Smooth muscle cell (in vitro differentiated cells): ENCODE data around the gene RAP1GDS1. TPM values are rescaled to one million over a fixed set of nuclear protein-coding genes. Genes with fewer than 3 reads are reported as not detected.
"Not testable (repeated sequence)": the region's sequence is repeated elsewhere in the genome, so short reads cannot be mapped to it uniquely, and the experiment has no call there.

Experiments
- DNase-seq: peaks from one replicate; lab custom pipeline; 2025; ENCODE audit not compliant: unreplicated experiment; lab: John Stamatoyannopoulos, UW
- H2AFZ ChIP-seq: fragments of 200-600 bp; sonication (generic); 2 replicates; pipeline ENCODE4 v1.6.0; 2016; ENCODE audit warnings: antibody characterized with exemption, low read depth, mild to moderate bottlenecking
- H3F3A ChIP-seq: fragments of 200-600 bp; sonication (generic); 2 replicates; pipeline ENCODE4 v1.6.0; 2017; ENCODE audit warnings: antibody characterized with exemption, low read depth
- H3K27ac ChIP-seq: fragments of 200-600 bp; sonication (generic); 2 replicates; pipeline ENCODE4 v1.5.1; 2016; ENCODE audit warnings: low read depth, mild to moderate bottlenecking
- H3K27me3 ChIP-seq: fragments of 200-600 bp; sonication (generic); 2 replicates; pipeline ENCODE4 v1.6.1; 2016; ENCODE audit warnings: low read depth, mild to moderate bottlenecking
- H3K36me3 ChIP-seq: fragments of 200-600 bp; sonication (generic); 2 replicates; pipeline ENCODE4 v1.5.1; 2016; ENCODE audit warnings: low read depth
- H3K4me1 ChIP-seq: fragments of 200-600 bp; sonication (generic); 2 replicates; pipeline ENCODE4 v1.5.1; 2016; ENCODE audit warnings: low read depth
- H3K4me2 ChIP-seq: fragments of 200-600 bp; sonication (generic); 2 replicates; pipeline ENCODE4 v1.6.0; 2016; ENCODE audit warnings: mild to moderate bottlenecking
- H3K4me3 ChIP-seq: fragments of 200-600 bp; sonication (generic); 2 replicates; pipeline ENCODE4 v1.5.1; 2016; ENCODE audit warnings: mild to moderate bottlenecking
- H3K79me2 ChIP-seq: fragments of 200-600 bp; sonication (generic); 2 replicates; pipeline ENCODE4 v1.6.0; 2016; ENCODE audit warnings: low read depth, mild to moderate bottlenecking
- H3K9ac ChIP-seq: fragments of 200-600 bp; sonication (generic); 2 replicates; pipeline ENCODE4 v1.6.0; 2016; ENCODE audit warnings: low read depth
- H3K9me3 ChIP-seq: fragments of 200-600 bp; sonication (generic); replicated peaks from 2 replicates; pipeline ENCODE4 v1.5.1; 2016; ENCODE audit warnings: low read depth
- H4K20me1 ChIP-seq: fragments of 200-600 bp; sonication (generic); 2 replicates; pipeline ENCODE4 v1.6.0; 2016; ENCODE audit warnings: low read depth
- WGBS: methylation state at CpG from one replicate; pipeline ENCODE4 v1.1.7; 2016; ENCODE audit warnings: low lambda C conversion rate; 5-methylcytosine and 5-hydroxymethylcytosine counted together
- polyA plus RNA-seq: library from polyadenylated mRNA; unstranded; fragments of >200 nt; fragmentation: Nextera tagmentation; extraction: Ambion mirVana; gene quantifications from 2 replicates; pipeline ENCODE4 v1.2.1, GENCODE V29; 2016
- total RNA-seq: library from RNA; depleted of rRNA; stranded (reverse); fragments of >200 nt; gene quantifications from 2 replicates; pipeline ENCODE4 v1.2.3, GENCODE V29; 2014
- TF ChIP-seq, protein P1 (sequence below): fragments of 200-600 bp; sonication (generic); IDR thresholded peaks from 2 replicates; pipeline ENCODE4 v1.5.1; 2017; ENCODE audit warnings: borderline replicate concordance, mild to moderate bottlenecking, antibody characterized with exemption; ENCODE audit not compliant: insufficient read depth, poor library complexity, severe bottlenecking

RAP1GDS1 gene
- total and polyA plus RNA-seq, 2 experiments from 2014 or later, result 28.4 to 67.9 TPM

DNA sequence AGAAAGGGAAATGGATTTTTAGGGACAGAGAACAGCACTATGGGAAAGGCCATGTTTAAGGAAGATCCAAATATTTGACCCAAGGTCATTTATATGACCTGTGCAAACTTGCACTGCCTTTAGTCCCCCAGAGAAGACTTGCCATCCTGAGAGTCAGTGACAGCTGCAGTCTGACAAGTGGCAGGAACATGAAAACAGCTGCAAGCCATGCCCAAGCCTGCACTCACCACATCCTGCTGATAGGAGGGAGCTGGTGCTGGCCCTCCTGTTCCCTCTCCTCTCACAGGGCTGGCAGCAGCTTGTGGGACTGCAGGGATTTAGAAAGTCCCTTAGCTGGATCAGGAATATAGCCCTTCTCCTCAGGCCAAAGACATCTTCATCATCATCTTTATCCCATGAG, 187.7 kb downstream of the RAP1GDS1 start:
- peak overlapping the region; percentile 32 for H3K4me2 ChIP-seq

DNA sequence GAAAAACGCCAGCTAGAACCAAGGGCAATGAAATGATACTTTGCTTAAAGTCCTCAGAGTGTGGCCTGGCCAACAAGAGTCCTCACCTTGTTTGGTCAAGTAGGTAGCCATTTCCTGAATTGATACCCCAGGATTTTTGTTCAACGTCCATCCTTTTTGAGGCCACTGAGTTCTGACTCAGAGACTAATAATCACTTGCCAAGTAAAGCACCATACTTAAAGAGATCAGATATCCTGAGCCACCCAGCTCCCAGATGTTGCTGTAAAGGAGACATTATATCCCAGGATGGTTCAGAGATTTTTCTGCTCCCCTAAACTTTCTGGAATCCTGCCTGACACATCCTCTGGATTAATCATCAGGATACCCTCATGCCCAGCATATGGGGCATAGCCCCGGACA, 190.9 kb downstream of the RAP1GDS1 start:
- TF ChIP-seq, protein P1, sequence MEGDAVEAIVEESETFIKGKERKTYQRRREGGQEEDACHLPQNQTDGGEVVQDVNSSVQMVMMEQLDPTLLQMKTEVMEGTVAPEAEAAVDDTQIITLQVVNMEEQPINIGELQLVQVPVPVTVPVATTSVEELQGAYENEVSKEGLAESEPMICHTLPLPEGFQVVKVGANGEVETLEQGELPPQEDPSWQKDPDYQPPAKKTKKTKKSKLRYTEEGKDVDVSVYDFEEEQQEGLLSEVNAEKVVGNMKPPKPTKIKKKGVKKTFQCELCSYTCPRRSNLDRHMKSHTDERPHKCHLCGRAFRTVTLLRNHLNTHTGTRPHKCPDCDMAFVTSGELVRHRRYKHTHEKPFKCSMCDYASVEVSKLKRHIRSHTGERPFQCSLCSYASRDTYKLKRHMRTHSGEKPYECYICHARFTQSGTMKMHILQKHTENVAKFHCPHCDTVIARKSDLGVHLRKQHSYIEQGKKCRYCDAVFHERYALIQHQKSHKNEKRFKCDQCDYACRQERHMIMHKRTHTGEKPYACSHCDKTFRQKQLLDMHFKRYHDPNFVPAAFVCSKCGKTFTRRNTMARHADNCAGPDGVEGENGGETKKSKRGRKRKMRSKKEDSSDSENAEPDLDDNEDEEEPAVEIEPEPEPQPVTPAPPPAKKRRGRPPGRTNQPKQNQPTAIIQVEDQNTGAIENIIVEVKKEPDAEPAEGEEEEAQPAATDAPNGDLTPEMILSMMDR, result no peak
- DNase-seq, result no peak
- H3K79me2 ChIP-seq, result no peaks in the 10 kb centered on the region
- no peak overlapping the region for H3K9ac ChIP-seq
- H3K27me3 ChIP-seq, result no peaks in the 10 kb centered on the region
- no peaks in the 10 kb centered on the region for H3K9me3 ChIP-seq
- no peak overlapping the region for H3K4me2 ChIP-seq
- H2AFZ ChIP-seq, result no peak overlapping the region
- H3K36me3 ChIP-seq, result no peaks in the 10 kb centered on the region
- H3K27ac ChIP-seq, result no peak overlapping the region
- no peak overlapping the region for H3K4me3 ChIP-seq
- no peaks in the 10 kb centered on the region for H4K20me1 ChIP-seq
- no peaks in the 10 kb centered on the region for H3K4me1 ChIP-seq
- H3F3A ChIP-seq, result peaks cover 5% of the 10 kb centered on the region
- WGBS, result 81% methylated on average over 3 of the region's 3 CpGs

More for the DNA sequence above, 187.7 kb downstream of the RAP1GDS1 start:
- Histone ChIP-seq H2AFZ (no peak overlapping the region), H3K27me3 (no peaks in the 10 kb centered on the region), H4K20me1 (no peaks in the 10 kb centered on the region), H3K4me3 (no peak overlapping the region), H3K36me3 (no peaks in the 10 kb centered on the region), H3K4me1 (no peaks in the 10 kb centered on the region), H3F3A (peaks cover 5% of the 10 kb centered on the region), H3K27ac (no peak overlapping the region), H3K9me3 (no peaks in the 10 kb centered on the region), H3K79me2 (no peaks in the 10 kb centered on the region), H3K9ac (no peak overlapping the region)
- no peak for DNase-seq
- TF ChIP-seq, protein P1, result no peak

DNA sequence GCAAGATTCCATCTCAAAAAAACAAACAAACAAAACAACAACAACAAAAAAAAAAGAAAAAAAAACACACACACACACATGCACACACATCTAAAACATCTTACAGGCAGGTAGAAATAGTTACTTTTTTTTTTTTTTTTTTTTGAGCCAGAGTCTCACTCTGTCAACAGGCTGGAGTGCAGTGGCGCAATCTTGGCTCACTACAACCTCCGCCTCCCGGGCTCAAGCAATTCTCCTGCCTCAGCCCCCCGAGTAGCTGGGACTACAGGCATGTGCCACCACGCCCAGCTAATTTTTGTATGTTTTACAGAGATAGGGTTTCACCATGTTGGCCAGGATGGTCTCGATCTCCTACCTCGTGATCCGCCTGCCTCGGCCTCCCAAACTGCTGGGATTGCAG, 196.2 kb downstream of the RAP1GDS1 start:
- not testable (repeated sequence) for H3K9ac ChIP-seq, DNase-seq, H3K27ac ChIP-seq, H3K27me3 ChIP-seq, H3K79me2 ChIP-seq, H3F3A ChIP-seq, H3K36me3 ChIP-seq, H3K9me3 ChIP-seq, H3K4me2 ChIP-seq, H3K4me1 ChIP-seq, H3K4me3 ChIP-seq, H4K20me1 ChIP-seq, H2AFZ ChIP-seq
- 97% methylated on average over 9 of the region's 9 CpGs for WGBS

DNA sequence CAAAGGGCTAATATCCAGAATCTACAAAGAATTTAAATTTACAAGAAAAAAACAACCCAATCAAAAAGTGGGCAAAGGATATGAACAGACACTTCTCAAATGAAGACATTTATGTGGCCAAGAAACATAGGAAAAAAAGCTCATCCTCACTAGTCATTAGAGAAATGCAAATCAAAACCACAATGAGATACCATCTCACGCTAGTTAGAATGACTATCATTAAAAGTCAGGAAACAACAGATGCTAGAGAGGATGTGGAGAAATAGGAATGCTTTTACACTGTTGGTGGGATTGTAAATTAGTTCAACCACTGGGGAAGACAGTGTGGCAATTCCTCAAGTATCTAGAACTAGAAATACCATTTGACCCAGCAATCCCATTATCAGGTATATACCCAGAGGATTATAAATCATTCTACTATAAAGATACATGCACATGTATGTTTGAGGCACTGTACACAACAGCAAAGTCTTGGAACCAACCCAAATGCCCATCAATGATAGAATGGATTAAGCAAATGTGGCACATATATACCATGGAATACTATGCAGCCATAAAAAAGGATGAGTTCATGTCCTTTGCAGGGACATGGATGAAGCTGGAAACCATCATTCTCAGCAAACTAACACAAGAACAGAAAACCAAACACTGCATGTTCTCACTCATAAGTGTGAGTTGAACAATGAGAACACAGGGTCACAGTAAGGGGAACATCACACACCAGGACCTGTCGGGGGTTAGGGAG, 200.1 kb downstream of the RAP1GDS1 start:
- H4K20me1 ChIP-seq, H3K9me3 ChIP-seq, H3K4me3 ChIP-seq, H2AFZ ChIP-seq, H3K9ac ChIP-seq, H3K27me3 ChIP-seq, H3K36me3 ChIP-seq, H3F3A ChIP-seq, H3K27ac ChIP-seq, H3K4me1 ChIP-seq, DNase-seq, H3K4me2 ChIP-seq, H3K79me2 ChIP-seq: not testable (repeated sequence)
- 82% methylated on average over 2 of the region's 2 CpGs for WGBS

DNA sequence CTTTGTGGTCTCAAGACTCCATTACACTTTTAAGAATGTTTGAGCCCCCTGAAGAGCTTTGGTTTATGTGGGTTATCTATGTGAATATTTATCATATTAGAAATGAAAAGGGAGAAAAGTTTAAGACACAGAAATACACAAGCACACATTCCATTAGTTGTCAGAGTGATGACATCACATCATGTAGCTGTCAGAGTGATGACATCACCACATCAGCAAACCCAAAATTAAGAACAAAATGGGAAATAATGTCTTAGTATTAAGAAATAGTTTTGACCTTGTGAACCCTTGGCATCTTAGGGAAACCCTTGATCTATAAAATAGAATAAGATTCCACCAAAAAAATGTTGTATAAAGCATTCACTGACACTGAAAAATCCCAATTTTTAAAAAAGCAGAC, 201.3 kb downstream of the RAP1GDS1 start:
- no peaks in the 10 kb centered on the region for H4K20me1 ChIP-seq
- no peaks in the 10 kb centered on the region for H3F3A ChIP-seq
- H3K36me3 ChIP-seq, result no peaks in the 10 kb centered on the region
- H3K27ac ChIP-seq, result no peak overlapping the region
- H3K9me3 ChIP-seq, result no peaks in the 10 kb centered on the region
- H3K79me2 ChIP-seq, result no peaks in the 10 kb centered on the region
- TF ChIP-seq, protein P1, result no peak
- H3K4me1 ChIP-seq, result no peaks in the 10 kb centered on the region
- no peak overlapping the region for H3K9ac ChIP-seq
- H3K4me3 ChIP-seq, result no peak overlapping the region
- no peak overlapping the region for H2AFZ ChIP-seq
- DNase-seq, result no peak
- no peak overlapping the region for H3K4me2 ChIP-seq
- H3K27me3 ChIP-seq, result no peaks in the 10 kb centered on the region
